WTC11 (cell line): ENCODE results near the gene ANKRD13D. TPM values are rescaled to one million over a fixed set of nuclear protein-coding genes. Genes with fewer than 3 reads are reported as not detected.

Experiments used
- ATAC-seq: fragments of 200-7000 bp; cut with Tn5 transposase; 2 replicates; pipeline ENCODE4 v1.10.0; 2021; ENCODE audit warnings: mild to moderate bottlenecking, moderate library complexity
- CTCF ChIA-PET: fragments of 300-600 bp; sonication (Branson Sonifier 250); formaldehyde crosslinking; loops from one replicate; lab custom pipeline; 2021; ENCODE audit warnings: antibody characterized with exemption; lab: Charles Lee
- POLR2A ChIA-PET: fragments of 350-600 bp; sonication (Branson Sonifier 250); formaldehyde crosslinking; loops from one replicate; lab custom pipeline; 2021; ENCODE audit warnings: antibody characterized with exemption; lab: Charles Lee
- DNase-seq: peaks from one replicate; pipeline ENCODE4 v3.0.0; 2021; ENCODE audit warnings: low spot score
- H3K27ac Mint-ChIP-seq: 2 replicates; pipeline ENCODE4 v1.8.0; 2021; ENCODE audit warnings: mixed read lengths
- H3K27me3 Mint-ChIP-seq: 2 replicates; pipeline ENCODE4 v1.8.0; 2021; ENCODE audit warnings: low read depth, mild to moderate bottlenecking, moderate library complexity, mixed read lengths
- H3K36me3 Mint-ChIP-seq: 2 replicates; pipeline ENCODE4 v1.8.0; 2021; ENCODE audit warnings: mixed read lengths
- H3K4me1 Mint-ChIP-seq: 2 replicates; pipeline ENCODE4 v1.8.0; 2022; ENCODE audit warnings: mixed read lengths
- H3K4me3 Mint-ChIP-seq: 2 replicates; pipeline ENCODE4 v1.8.0; 2021; ENCODE audit warnings: mild to moderate bottlenecking, moderate library complexity, mixed read lengths
- H3K9me3 Mint-ChIP-seq: 2 replicates; pipeline ENCODE4 v1.8.0; 2021; ENCODE audit warnings: mixed read lengths
- AR ChIP-seq: fragments of 250-450 bp; sonication (Bioruptor Pico); IDR thresholded peaks from 2 replicates; pipeline ENCODE4 v1.9.0; 2021; ENCODE audit warnings: mild to moderate bottlenecking
- ARID4B ChIP-seq: sonication (generic); formaldehyde crosslinking; IDR thresholded peaks from 2 replicates; pipeline ENCODE4 v1.8.0; 2023; ENCODE audit warnings: missing genetic modification reagents, mild to moderate bottlenecking, borderline replicate concordance
- ATF3 ChIP-seq: sonication (generic); formaldehyde crosslinking; conservative IDR thresholded peaks from 2 replicates; pipeline ENCODE4 v1.8.1; 2022; ENCODE audit warnings: mild to moderate bottlenecking, missing genetic modification reagents
- CREB1 ChIP-seq: sonication (generic); formaldehyde crosslinking; IDR thresholded peaks from 2 replicates; pipeline ENCODE4 v1.8.0; 2023; ENCODE audit warnings: mild to moderate bottlenecking, missing genetic modification reagents
- E2F5 ChIP-seq: sonication (generic); formaldehyde crosslinking; IDR thresholded peaks from 2 replicates; pipeline ENCODE4 v1.8.1; 2022; ENCODE audit warnings: mild to moderate bottlenecking, moderate library complexity, missing genetic modification reagents
- ETV6 ChIP-seq: sonication (generic); formaldehyde crosslinking; IDR thresholded peaks from 2 replicates; pipeline ENCODE4 v1.8.1; 2022; ENCODE audit warnings: mild to moderate bottlenecking, missing genetic modification reagents
- GABPB1 ChIP-seq: sonication (generic); formaldehyde crosslinking; IDR thresholded peaks from 2 replicates; pipeline ENCODE4 v1.8.1; 2023; ENCODE audit warnings: mild to moderate bottlenecking, missing genetic modification reagents
- HMGA2 ChIP-seq: fragments of 250-450 bp; sonication (Bioruptor Pico); IDR thresholded peaks from 2 replicates; pipeline ENCODE4 v1.4.0; 2021; ENCODE audit warnings: mild to moderate bottlenecking, moderate library complexity
- NFATC4 ChIP-seq: fragments of 250-450 bp; sonication (Bioruptor Pico); IDR thresholded peaks from 2 replicates; pipeline ENCODE4 v1.9.0; 2021; ENCODE audit warnings: mild to moderate bottlenecking
- PRDM15 ChIP-seq: sonication (generic); formaldehyde crosslinking; IDR thresholded peaks from 2 replicates; pipeline ENCODE4 v1.8.0; 2022; ENCODE audit warnings: missing genetic modification reagents
- SOX15 ChIP-seq: fragments of 250-450 bp; sonication (Bioruptor Pico); IDR thresholded peaks from 2 replicates; pipeline ENCODE4 v1.9.0; 2021; ENCODE audit warnings: mild to moderate bottlenecking
- TP53 ChIP-seq: sonication (generic); formaldehyde crosslinking; IDR thresholded peaks from 2 replicates; pipeline ENCODE4 v1.8.1; 2023; ENCODE audit warnings: mild to moderate bottlenecking, missing genetic modification reagents
- ZNF232 ChIP-seq: sonication (generic); formaldehyde crosslinking; IDR thresholded peaks from 2 replicates; pipeline ENCODE4 v1.8.0; 2022; ENCODE audit warnings: mild to moderate bottlenecking, missing genetic modification reagents
- ZNF671 ChIP-seq: fragments of 250-450 bp; sonication (Bioruptor Pico); IDR thresholded peaks from 2 replicates; pipeline ENCODE4 v1.8.0; 2021; ENCODE audit warnings: mild to moderate bottlenecking
- total RNA-seq: library from RNA; stranded (reverse); gene quantifications from 3 replicates; pipeline ENCODE4 v1.2.3, GENCODE V29; 2021

Gene ANKRD13D
- total RNA-seq, 1 experiment from 2014 or later, result 55.5 TPM

GRCh38 chr11:67286621-67287333 lies 2.3 kb upstream of the ANKRD13D start (continued):
- TF ChIP-seq ARID4B (CRISPR knock-in tag), result no peak
- TF ChIP-seq NFATC4 (CRISPR knock-in tag), result no peak
- TF ChIP-seq PRDM15, result no peak
- TF ChIP-seq E2F5 (CRISPR knock-in tag), result no peak
- TF ChIP-seq HMGA2 (CRISPR knock-in tag), result no peak
- no peak for TF ChIP-seq ZNF671 (CRISPR knock-in tag)
- TF ChIP-seq SOX15 (CRISPR knock-in tag), result no peak
- no peak for TF ChIP-seq GABPB1 (CRISPR knock-in tag)
- no peak for TF ChIP-seq TP53 (CRISPR knock-in tag)
- no peak for TF ChIP-seq ZNF232 (CRISPR knock-in tag)
- TF ChIP-seq CREB1, result no peak

- Mint-ChIP-seq H3K4me3 (peak overlapping the region; percentile 66), H3K9me3 (no peaks in the 10 kb centered on the region), H3K27ac (peak overlapping the region; percentile 95), H3K4me1 (peaks cover 15% of the 10 kb centered on the region), H3K27me3 (no peaks in the 10 kb centered on the region), H3K36me3 (peaks cover 7% of the 10 kb centered on the region)
- TF ChIP-seq AR (CRISPR knock-in tag), result 0 out of 2 replicates have a peak, but pooled peaks have one; percentile 21
- TF ChIP-seq ATF3, result no peak
- no peak for TF ChIP-seq ETV6 (CRISPR knock-in tag)
- ATAC-seq (no peak), DNase-seq (no peak)
- POLR2A ChIA-PET, result interaction anchor here (1.5 to 3.2 kb wide), 4 partner anchors 10 to 48 kb away, joined by 3 to 24 read pairs (median 11); partner anchors contain the start of gene SSH3
- CTCF ChIA-PET, result interaction anchor here (0.9 to 3.0 kb wide), 13 partner anchors 9 to 215 kb away, joined by 3 to 39 read pairs (median 7); partner anchors contain the start of genes POLD4, PPP1CA and SSH3
Observed at GRCh38 chr11:67287355-67288197, 1.5 kb upstream of the ANKRD13D start.
